GM12891 (cell line): ENCODE results near the gene SLC34A1.

Source experiments
- PAX5 ChIP-seq: IDR thresholded peaks from 2 replicates; pipeline ENCODE4 v1.6.1; 2011; ENCODE audit warnings: low read length, moderate library complexity, mild to moderate bottlenecking; ENCODE audit not compliant: insufficient read depth, severe bottlenecking
- POLR2A ChIP-seq: IDR thresholded peaks from 2 replicates; pipeline ENCODE4 v1.6.1; 2011; ENCODE audit warnings: low read depth, low read length, control low read depth
- POLR2AphosphoS5 ChIP-seq: IDR thresholded peaks from 2 replicates; pipeline ENCODE4 v1.6.1; 2011; ENCODE audit warnings: low read depth, low read length, control low read depth
- POU2F2 ChIP-seq: IDR thresholded peaks from 2 replicates; pipeline ENCODE4 v1.6.1; 2011; ENCODE audit warnings: low read depth, mild to moderate bottlenecking, control low read depth, low read length, moderate library complexity
- SPI1 ChIP-seq: IDR thresholded peaks from 2 replicates; pipeline ENCODE4 v1.6.1; 2011; ENCODE audit warnings: low read depth, low read length, control low read depth
- TAF1 ChIP-seq: IDR thresholded peaks from 2 replicates; pipeline ENCODE4 v1.6.1; 2011; ENCODE audit warnings: low read depth, low read length, control low read depth

- TF ChIP-seq POLR2A = no peak
- no peak for TF ChIP-seq POLR2AphosphoS5
- no peak for TF ChIP-seq SPI1
- no peak for TF ChIP-seq POU2F2
- TF ChIP-seq TAF1 = no peak
- TF ChIP-seq PAX5 = no peak
Measured at GRCh38 chr5:177368869-177369644, 15.2 kb upstream of the SLC34A1 start.
